BE2C (cell line): ENCODE measurements around the gene NUDT7.

Experiments used
- DNase-seq: peaks from one replicate; pipeline ENCODE4 v3.0.0-alpha.2; 2020
- H3K27me3 ChIP-seq: fragments of 250-450 bp; sonication (Bioruptor Pico); 2 replicates; pipeline ENCODE4 v1.5.1; 2020; ENCODE audit warnings: mild to moderate bottlenecking
- H3K36me3 ChIP-seq: fragments of 250-450 bp; sonication (Bioruptor Pico); 2 replicates; pipeline ENCODE4 v1.5.1; 2020; ENCODE audit warnings: mild to moderate bottlenecking
- H3K4me1 ChIP-seq: fragments of 250-450 bp; sonication (Bioruptor Pico); 2 replicates; pipeline ENCODE4 v1.5.1; 2020
- H3K4me3 ChIP-seq: 2 replicates; pipeline ENCODE4 v1.5.1; 2011; ENCODE audit warnings: low read depth, low read length
- H3K9me3 ChIP-seq: fragments of 250-450 bp; sonication (Bioruptor Pico); 2 replicates; pipeline ENCODE4 v1.5.1; 2020
- TF ChIP-seq, protein P1 (sequence below): IDR thresholded peaks from 2 replicates; pipeline ENCODE4 v1.5.1; 2012; ENCODE audit warnings: mild to moderate bottlenecking, low read depth, low read length

Gene NUDT7

DNA sequence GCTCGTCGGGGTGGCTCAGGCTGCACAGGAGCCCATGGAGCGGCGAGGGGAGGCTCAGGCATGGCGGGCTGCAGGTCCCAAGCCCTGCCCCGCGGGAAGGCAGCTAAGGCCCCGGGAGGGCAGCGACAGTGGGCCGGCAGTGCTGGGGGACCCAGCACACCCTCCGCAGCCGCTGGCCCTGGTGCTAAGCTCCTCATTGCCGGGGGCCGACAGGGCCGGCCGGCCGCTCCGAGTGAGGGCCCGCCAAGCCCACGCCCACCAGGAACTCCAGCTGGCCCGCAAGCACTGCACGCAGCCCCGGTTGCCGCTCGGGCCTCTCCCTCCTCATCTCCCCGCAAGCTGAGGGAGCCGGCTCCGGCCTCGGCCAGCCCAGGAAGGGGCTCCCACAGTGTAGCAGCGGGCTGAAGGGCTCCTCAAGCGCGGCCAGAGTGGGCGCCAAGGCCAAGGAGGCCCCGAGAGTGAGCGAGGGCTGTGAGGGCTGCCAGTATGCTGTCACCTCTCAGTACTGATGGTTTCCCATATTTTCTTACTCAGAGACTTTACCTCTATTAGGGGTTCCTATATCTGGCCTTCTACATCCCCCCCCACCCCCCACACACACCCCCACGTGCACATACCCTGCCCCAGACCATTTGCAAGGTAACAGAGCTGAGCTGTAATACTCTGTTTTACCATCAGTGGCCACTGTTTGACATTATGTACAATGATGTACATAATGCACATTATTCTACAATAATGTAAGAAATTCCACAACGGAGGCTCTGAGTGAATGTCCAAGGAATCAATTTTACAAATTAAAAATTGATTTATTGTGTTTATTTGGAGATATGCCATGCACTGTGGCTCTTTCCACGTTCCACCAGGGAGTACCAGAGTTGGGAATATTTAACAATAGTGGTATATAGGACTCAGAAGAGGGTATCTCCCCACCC lies 62.4 kb downstream of the NUDT7 start:
- TF ChIP-seq, protein P1, sequence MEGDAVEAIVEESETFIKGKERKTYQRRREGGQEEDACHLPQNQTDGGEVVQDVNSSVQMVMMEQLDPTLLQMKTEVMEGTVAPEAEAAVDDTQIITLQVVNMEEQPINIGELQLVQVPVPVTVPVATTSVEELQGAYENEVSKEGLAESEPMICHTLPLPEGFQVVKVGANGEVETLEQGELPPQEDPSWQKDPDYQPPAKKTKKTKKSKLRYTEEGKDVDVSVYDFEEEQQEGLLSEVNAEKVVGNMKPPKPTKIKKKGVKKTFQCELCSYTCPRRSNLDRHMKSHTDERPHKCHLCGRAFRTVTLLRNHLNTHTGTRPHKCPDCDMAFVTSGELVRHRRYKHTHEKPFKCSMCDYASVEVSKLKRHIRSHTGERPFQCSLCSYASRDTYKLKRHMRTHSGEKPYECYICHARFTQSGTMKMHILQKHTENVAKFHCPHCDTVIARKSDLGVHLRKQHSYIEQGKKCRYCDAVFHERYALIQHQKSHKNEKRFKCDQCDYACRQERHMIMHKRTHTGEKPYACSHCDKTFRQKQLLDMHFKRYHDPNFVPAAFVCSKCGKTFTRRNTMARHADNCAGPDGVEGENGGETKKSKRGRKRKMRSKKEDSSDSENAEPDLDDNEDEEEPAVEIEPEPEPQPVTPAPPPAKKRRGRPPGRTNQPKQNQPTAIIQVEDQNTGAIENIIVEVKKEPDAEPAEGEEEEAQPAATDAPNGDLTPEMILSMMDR, result no peak
- Histone ChIP-seq H3K4me3 (no peak overlapping the region), H3K9me3 (no peaks in the 10 kb centered on the region), H3K27me3 (peaks cover 23% of the 10 kb centered on the region), H3K36me3 (no peaks in the 10 kb centered on the region), H3K4me1 (no peaks in the 10 kb centered on the region)
- DNase-seq, result no peak

DNA sequence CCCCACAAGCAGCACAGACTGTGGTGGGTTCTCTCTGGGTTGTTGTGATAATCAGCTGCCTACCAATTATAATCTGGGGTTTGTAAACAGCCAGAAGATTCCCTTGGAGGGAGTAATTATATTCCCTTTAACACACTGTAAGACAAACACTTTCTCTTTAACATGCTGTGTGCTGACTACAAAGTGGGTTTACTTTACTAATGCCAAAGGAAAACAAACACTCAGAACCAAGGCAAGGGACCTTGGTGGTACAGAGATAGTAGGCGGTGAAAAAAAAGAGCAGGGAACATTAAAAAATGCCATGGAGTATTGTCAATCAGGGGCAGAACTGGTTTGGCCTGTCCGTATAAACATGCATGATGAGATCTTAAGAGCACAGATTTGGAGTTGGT lies 63.1 kb downstream of the NUDT7 start:
- Histone ChIP-seq H3K9me3 (no peaks in the 10 kb centered on the region), H3K27me3 (peaks cover 26% of the 10 kb centered on the region), H3K4me3 (no peak overlapping the region), H3K36me3 (no peaks in the 10 kb centered on the region), H3K4me1 (no peaks in the 10 kb centered on the region)
- TF ChIP-seq, protein P1, result no peak
- DNase-seq, result no peak

DNA sequence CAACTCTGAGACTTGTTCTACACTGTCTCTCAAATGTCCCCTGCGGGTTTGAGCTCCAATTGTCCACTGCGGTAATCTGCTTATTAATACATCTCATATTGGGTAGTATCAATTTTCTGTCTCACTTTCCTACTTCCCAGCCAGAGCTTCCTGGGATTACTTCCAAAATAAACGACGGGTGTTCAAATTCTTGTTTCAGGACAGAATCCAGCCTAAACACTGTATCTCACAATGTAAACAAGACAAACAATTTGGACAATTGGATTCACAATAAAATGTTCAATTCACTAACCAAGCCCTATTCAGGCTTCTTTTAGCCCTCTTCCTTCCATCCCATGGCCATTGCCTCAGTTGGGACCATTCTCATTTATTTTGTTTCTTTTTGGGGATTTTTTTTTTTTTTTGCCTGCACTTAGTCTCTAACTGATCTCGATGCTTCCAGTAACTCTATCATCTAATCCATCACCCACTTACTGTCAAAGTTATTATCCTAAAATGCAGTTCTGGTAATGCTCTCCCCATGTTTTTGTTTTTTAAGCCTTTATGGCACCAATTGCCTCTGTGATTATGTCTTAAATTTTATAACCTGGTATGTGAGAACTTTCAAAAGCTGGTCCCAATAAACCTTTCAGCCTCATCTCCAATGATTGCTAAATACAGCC lies 64.0 kb downstream of the NUDT7 start:
- no peaks in the 10 kb centered on the region for H3K4me1 ChIP-seq
- no peak overlapping the region for H3K4me3 ChIP-seq
- peaks cover 26% of the 10 kb centered on the region for H3K27me3 ChIP-seq
- DNase-seq, result no peak
- H3K9me3 ChIP-seq, result no peaks in the 10 kb centered on the region
- H3K36me3 ChIP-seq, result no peaks in the 10 kb centered on the region
- TF ChIP-seq, protein P1, result no peak

DNA sequence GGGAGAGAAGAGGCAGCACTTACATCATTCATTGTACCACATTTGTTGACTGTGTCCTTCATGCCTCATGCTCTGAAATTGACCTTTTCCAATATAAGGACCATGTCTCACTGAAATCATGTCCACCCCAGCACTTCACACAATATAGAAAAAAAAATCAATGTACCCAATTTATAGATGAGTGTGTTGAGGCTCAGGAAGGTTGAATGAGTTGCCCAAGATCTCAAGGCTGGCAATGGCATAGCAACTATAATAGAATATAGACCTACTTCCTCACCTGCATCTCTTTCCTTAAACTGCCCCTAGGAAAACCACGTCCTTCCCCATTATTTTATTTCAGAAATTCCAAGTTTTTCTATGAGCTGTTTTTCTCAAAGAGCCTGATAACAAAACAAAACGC lies 65.1 kb downstream of the NUDT7 start:
- Histone ChIP-seq H3K9me3 (no peaks in the 10 kb centered on the region), H3K27me3 (peaks cover 26% of the 10 kb centered on the region), H3K36me3 (no peaks in the 10 kb centered on the region), H3K4me1 (no peaks in the 10 kb centered on the region), H3K4me3 (no peak overlapping the region)
- TF ChIP-seq, protein P1, result no peak
- no peak for DNase-seq

DNA sequence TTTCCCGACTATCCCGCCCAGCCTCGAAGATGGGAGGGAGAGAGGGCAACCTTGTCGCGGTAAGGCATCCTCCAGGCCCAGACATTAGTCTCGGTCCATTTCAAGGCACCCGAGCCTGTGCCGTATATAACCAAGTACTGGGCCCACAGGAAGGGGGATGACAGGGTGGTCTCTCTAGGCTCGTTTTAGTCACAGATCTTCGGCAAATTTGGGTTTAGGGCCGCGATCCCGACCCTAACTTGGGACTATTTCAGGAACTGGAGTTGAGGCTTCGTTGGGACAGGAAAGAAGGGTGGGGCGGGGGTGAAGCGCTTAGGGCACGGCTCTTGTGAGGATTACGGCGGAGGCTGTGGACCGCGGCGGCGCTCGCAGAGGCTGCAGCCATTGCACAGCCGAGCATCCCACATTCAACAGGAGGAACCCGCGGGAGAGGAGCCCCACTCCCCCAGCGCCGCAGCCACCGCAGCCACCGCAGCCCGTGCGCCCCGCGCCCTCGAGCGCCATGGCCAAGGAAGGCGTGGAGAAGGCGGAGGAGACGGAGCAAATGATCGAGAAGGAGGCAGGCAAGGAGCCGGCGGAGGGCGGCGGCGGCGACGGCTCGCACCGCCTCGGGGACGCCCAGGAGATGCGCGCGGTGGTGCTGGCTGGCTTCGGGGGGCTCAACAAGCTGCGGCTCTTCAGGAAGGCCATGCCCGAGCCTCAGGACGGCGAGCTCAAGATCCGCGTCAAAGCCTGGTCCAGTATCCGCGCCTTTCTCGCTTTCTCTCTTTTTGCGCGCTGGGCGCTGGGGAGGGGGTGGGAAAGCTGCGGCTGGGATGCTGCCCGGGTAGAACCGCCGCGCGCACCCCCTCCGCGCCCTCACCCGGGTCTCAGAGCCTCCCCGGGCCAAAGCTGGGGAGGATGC lies 66.1 kb downstream of the NUDT7 start, which contains the start of gene VAT1L:
TSS of gene VAT1L (plus strand) at position 384 of the 904 bp plus-strand sequence. CDS start at position 503, 119 bp downstream.
- H3K27me3 ChIP-seq, result peaks cover 26% of the 10 kb centered on the region
- DNase-seq, result peak; percentile 15
- TF ChIP-seq, protein P1, result no peak
- H3K9me3 ChIP-seq, result no peaks in the 10 kb centered on the region
- no peaks in the 10 kb centered on the region for H3K36me3 ChIP-seq
- H3K4me1 ChIP-seq, result no peaks in the 10 kb centered on the region
- peak within 1 kb of the TSS; percentile 11; the same call in 1 of the 2 replicates for H3K4me3 ChIP-seq
